K562 (cell line): ENCODE measurements around the gene MEF2C. TPM values are rescaled to one million over a fixed set of nuclear protein-coding genes. Genes with fewer than 3 reads are reported as not detected.

Experiments used
- CBX8 ChIP-seq: fragments of 200-600 bp; sonication (generic); IDR thresholded peaks from 2 replicates; pipeline ENCODE4 v1.6.1; 2012; ENCODE audit warnings: borderline replicate concordance, mixed run types, low read depth, mild to moderate bottlenecking, moderate library complexity, mixed read lengths, low read length, control low read depth, inconsistent platforms; ENCODE audit not compliant: poor library complexity, severe bottlenecking; ENCODE audit errors: extremely low read depth
- CEBPZ ChIP-seq: fragments of 150-350 bp; IDR thresholded peaks from 2 replicates; pipeline ENCODE4 v1.6.1; 2014; ENCODE audit warnings: low read depth, mild to moderate bottlenecking, low read length, borderline replicate concordance
- DNMT1 ChIP-seq: fragments of 450-650 bp; IDR thresholded peaks from 2 replicates; pipeline ENCODE4 v1.6.1; 2016; ENCODE audit warnings: antibody characterized with exemption, mild to moderate bottlenecking
- GABPA ChIP-seq: fragments of 200-800 bp; sonication (Bioruptor generic); conservative IDR thresholded peaks from 2 replicates; pipeline ENCODE4 v1.6.1; 2016; ENCODE audit warnings: low read depth, missing genetic modification characterization, missing compliant biosample characterization
- HMG20A ChIP-seq: fragments of 450-650 bp; formaldehyde crosslinking; conservative IDR thresholded peaks from 2 replicates; pipeline ENCODE4 v1.4.0; 2020; ENCODE audit warnings: mild to moderate bottlenecking, mixed read lengths
- MTA3 ChIP-seq: fragments of 450-650 bp; formaldehyde crosslinking; IDR thresholded peaks from 2 replicates; pipeline ENCODE4 v1.6.1; 2017; ENCODE audit warnings: mild to moderate bottlenecking, borderline replicate concordance
- NEUROD1 ChIP-seq: fragments of 150-350 bp; IDR thresholded peaks from 2 replicates; pipeline ENCODE4 v1.6.1; 2014; ENCODE audit warnings: borderline replicate concordance, low read length, low read depth; ENCODE audit not compliant: partially characterized antibody
- NFYB ChIP-seq: IDR thresholded peaks from 2 replicates; pipeline ENCODE4 v1.6.1; 2011; ENCODE audit warnings: mild to moderate bottlenecking, moderate library complexity; ENCODE audit not compliant: insufficient read length; ENCODE audit errors: extremely low read depth
- NR2C2 ChIP-seq, 2 experiments: fragments of 200-800 bp in 1 of 2; sonication (Bioruptor generic) in 1 of 2; sonication (generic) in 1 of 2; formaldehyde crosslinking in 1 of 2; IDR thresholded peaks; 2 replicates each; pipeline versions ENCODE4 v1.6.1 to v1.8.0; 2016 to 2022; ENCODE audit warnings: mild to moderate bottlenecking in 1 of 2, missing compliant biosample characterization in 1 of 2, missing genetic modification characterization in 1 of 2, missing genetic modification reagents in 1 of 2
- POLR2AphosphoS5 ChIP-seq: IDR thresholded peaks from 2 replicates; pipeline ENCODE4 v1.6.1; 2011; ENCODE audit warnings: mild to moderate bottlenecking, low read depth, low read length, moderate library complexity; ENCODE audit not compliant: control insufficient read depth, insufficient read depth
- POLR2H ChIP-seq: IDR thresholded peaks from 2 replicates; pipeline ENCODE4 v1.6.1; 2016; ENCODE audit warnings: missing genetic modification characterization, low read depth, mild to moderate bottlenecking, control low read depth, missing compliant biosample characterization, moderate library complexity
- TBP ChIP-seq: optimal IDR thresholded peaks from 2 replicates; pipeline ENCODE3; 2011; ENCODE audit warnings: low read depth, low read length, improper control_type of control experiment
- USF2 ChIP-seq: sonication (generic); formaldehyde crosslinking; IDR thresholded peaks from 2 replicates; pipeline ENCODE4 v1.5.0; 2020; ENCODE audit warnings: missing genetic modification reagents
- ZBTB11 ChIP-seq, 3 experiments: fragments of 200-800 bp in 1 of 3; fragments of 250-450 bp in 1 of 3; fragments of 450-650 bp in 1 of 3; sonication (Bioruptor Pico) in 1 of 3; sonication (Bioruptor generic) in 1 of 3; formaldehyde crosslinking in 1 of 3; IDR thresholded peaks; 2 replicates each; pipeline versions ENCODE4 v1.6.1 to v1.8.0; 2016 to 2022; ENCODE audit warnings: mild to moderate bottlenecking in 2 of 3, missing genetic modification characterization in 2 of 3, missing compliant biosample characterization in 1 of 3, moderate library complexity in 1 of 3
- ZNF274 ChIP-seq: IDR thresholded peaks from 2 replicates; pipeline ENCODE4 v1.6.1; 2011; ENCODE audit warnings: low read depth, mild to moderate bottlenecking, low read length, moderate library complexity, borderline replicate concordance
- ZNF668 ChIP-seq: fragments of 250-450 bp; sonication (Bioruptor Pico); IDR thresholded peaks from 2 replicates; pipeline ENCODE4 v1.8.0; 2022; ENCODE audit warnings: mild to moderate bottlenecking, inconsistent platforms
- polyA plus RNA-seq, 8 experiments: library from polyadenylated mRNA; depleted of rRNA in 4 of 8; stranded (reverse) in 5 of 8; unstranded in 3 of 8; fragments of >200 nt; fragmentation: Nextera tagmentation in 2 of 8; fragmentation: Illumina TruSeq in 1 of 8; extraction: Ambion mirVana in 2 of 8; extraction: Trizol in 1 of 8; gene quantifications; 2 replicates each; pipeline versions ENCODE4 v1.2.1 to v1.2.3, GENCODE V29; 2011 to 2014; ENCODE audit warnings: inconsistent platforms in 1 of 8, missing spikeins in 1 of 8
- total RNA-seq, 7 experiments: library from RNA; depleted of rRNA in 6 of 7; stranded (reverse); fragments of >200 nt in 6 of 7; fragmentation: Illumina TruSeq in 2 of 7; extraction: Trizol in 2 of 7; gene quantifications; 2 replicates each; pipeline versions ENCODE4 v1.2.1 to v1.2.3, GENCODE V29; 2011 to 2021; ENCODE audit warnings: low replicate concordance in 1 of 7

The MEF2C gene
- total and polyA plus RNA-seq, 9 of the 15 experiments (the other 6 are each of a cell fraction or from before 2014, with no cell fraction given): 25.1 to 67.8 (median 58.3) TPM

- TF ChIP-seq USF2 (CRISPR knock-in tag) (no peak), NEUROD1 (no peak), NFYB (no peak), NR2C2 (CRISPR knock-in tag; IDR thresholded peaks at IDR 0.05) (no peak), NR2C2 (tag; IDR thresholded peaks at IDR 0.05) (no peak), TBP (peak; percentile 33), DNMT1 (no peak), ZBTB11 (CRISPR knock-in tag; IDR thresholded peaks at IDR 0.05) (peak in 1 of 3 experiments; percentile 76; a peak in 2 of 6 replicates), POLR2AphosphoS5 (peak; percentile 59; the same call in 1 of the 2 replicates), HMG20A (CRISPR knock-in tag) (no peak), GABPA (0 out of 2 replicates have a peak, but pooled peaks have one; percentile 28), CEBPZ (no peak), POLR2H (tag) (0 out of 2 replicates have a peak, but pooled peaks have one; percentile 36), MTA3 (no peak), ZNF274 (no peak), ZNF668 (CRISPR knock-in tag) (no peak), CBX8 (no peak)
Observed at GRCh38 chr5:88875341-88876234, 7.4 kb downstream of the MEF2C start (continued).
